ENCODE measurements around the gene ZNF337.
"Not testable (repeated sequence)": the region's sequence is repeated elsewhere in the genome, so short reads cannot be mapped to it uniquely, and the experiment has no call there.

Gene ZNF337

GRCh38 chr20:25692499-25692898 lies 4.2 kb downstream of the ZNF337 start:
- peak; percentile 79 for DNase-seq

GRCh38 chr20:25690427-25690826 lies 6.2 kb downstream of the ZNF337 start:
- DNase-seq, result peak; percentile 82

GRCh38 chr20:25686081-25687067 lies 10.3 kb downstream of the ZNF337 start:
- DNase-seq, result peak; percentile 86

GRCh38 chr20:25685276-25686080 lies 11.2 kb downstream of the ZNF337 start:
- no peak for DNase-seq

- DNase-seq, result not testable (repeated sequence)
Observed at GRCh38 chr20:25683826-25684225, 12.8 kb downstream of the ZNF337 start.

GRCh38 chr20:25683050-25683449 lies 13.6 kb downstream of the ZNF337 start:
- DNase-seq, result no peak

- DNase-seq, result no peak
Observed at GRCh38 chr20:25676164-25676809, 20.4 kb downstream of the ZNF337 start.

- DNase-seq, result no peak
Observed at GRCh38 chr20:25675161-25675560, 21.5 kb downstream of the ZNF337 start.

- no peak for DNase-seq
Observed at GRCh38 chr20:25672659-25673235, 23.9 kb downstream of the ZNF337 start.

GRCh38 chr20:25669826-25670422 lies 26.7 kb downstream of the ZNF337 start:
- DNase-seq, result no peak

GRCh38 chr20:25668446-25668845 lies 28.2 kb downstream of the ZNF337 start:
- DNase-seq, result no peak

GRCh38 chr20:25659999-25660398 lies 36.7 kb downstream of the ZNF337 start:
- DNase-seq, result no peak

- no peak for DNase-seq
Observed at GRCh38 chr20:25654487-25654886, 42.2 kb downstream of the ZNF337 start.

- DNase-seq, result not testable (repeated sequence)
Observed at GRCh38 chr20:25652866-25653265, 43.8 kb downstream of the ZNF337 start.

- no peak for DNase-seq
Observed at GRCh38 chr20:25644814-25645213, 51.8 kb downstream of the ZNF337 start.

- DNase-seq, result no peak
Observed at GRCh38 chr20:25643716-25644115, 52.9 kb downstream of the ZNF337 start.

- no peak for DNase-seq
Observed at GRCh38 chr20:25637247-25637646, 59.4 kb downstream of the ZNF337 start.

- no peak for DNase-seq
Observed at GRCh38 chr20:25632940-25633790, 63.5 kb downstream of the ZNF337 start.

GRCh38 chr20:25630615-25631014 lies 66.0 kb downstream of the ZNF337 start:
- DNase-seq, result not testable (repeated sequence)

- no peak for DNase-seq
Observed at GRCh38 chr20:25629816-25630499, 66.7 kb downstream of the ZNF337 start.

GRCh38 chr20:25626779-25627178 lies 69.9 kb downstream of the ZNF337 start:
- no peak for DNase-seq
